Cortex of kidney (tissue), 1 donor: ENCODE data around the gene MAD1L1.

ENCODE experiments used
- DNase-seq: peaks from one replicate; lab custom pipeline; 2025; lab: John Stamatoyannopoulos, UW

The MAD1L1 gene

GRCh38 chr7:1913466-1914282, 319.1 kb downstream of the MAD1L1 start:
- DNase-seq = no peak

- DNase-seq = no peak
Observed at GRCh38 chr7:1912593-1913465, 319.9 kb downstream of the MAD1L1 start.

- DNase-seq = no peak
Observed at GRCh38 chr7:1911571-1911970, 321.2 kb downstream of the MAD1L1 start.

- no peak for DNase-seq
Observed at GRCh38 chr7:1910827-1911226, 321.9 kb downstream of the MAD1L1 start.

GRCh38 chr7:1910081-1910685, 322.6 kb downstream of the MAD1L1 start:
- no peak for DNase-seq

GRCh38 chr7:1909476-1909875, 323.3 kb downstream of the MAD1L1 start:
- no peak for DNase-seq

- DNase-seq = no peak
Observed at GRCh38 chr7:1908823-1909420, 323.8 kb downstream of the MAD1L1 start.

GRCh38 chr7:1907751-1908365, 324.9 kb downstream of the MAD1L1 start:
- DNase-seq = no peak

- DNase-seq = no peak
Observed at GRCh38 chr7:1906988-1907745, 325.6 kb downstream of the MAD1L1 start.

GRCh38 chr7:1906087-1906830, 326.5 kb downstream of the MAD1L1 start:
- no peak for DNase-seq

- DNase-seq = no peak
Observed at GRCh38 chr7:1902231-1902855, 330.4 kb downstream of the MAD1L1 start.

GRCh38 chr7:1901431-1902210, 331.1 kb downstream of the MAD1L1 start:
- DNase-seq = no peak

GRCh38 chr7:1900847-1901246, 331.9 kb downstream of the MAD1L1 start:
- DNase-seq = no peak

GRCh38 chr7:1899951-1900762, 332.6 kb downstream of the MAD1L1 start:
- DNase-seq = no peak

- no peak for DNase-seq
Observed at GRCh38 chr7:1899196-1899595, 333.5 kb downstream of the MAD1L1 start.

- no peak for DNase-seq
Observed at GRCh38 chr7:1898628-1899185, 334.0 kb downstream of the MAD1L1 start.

GRCh38 chr7:1897861-1898627, 334.7 kb downstream of the MAD1L1 start:
- DNase-seq = no peak
